HEK293 (cell line): ENCODE data around the gene CDCA8.

Experiments used
- CTCF ChIA-PET: fragments of 350-600 bp; formaldehyde crosslinking; extraction: SDS; loops from one replicate; lab custom pipeline; 2021; ENCODE audit warnings: antibody characterized with exemption; lab: Yijun Ruan, JAX
- POLR2A ChIA-PET: fragments of 300-600 bp; formaldehyde crosslinking; extraction: SDS; loops from one replicate; lab custom pipeline; 2020; ENCODE audit warnings: antibody characterized with exemption, inconsistent platforms; lab: Yijun Ruan, JAX
- H3K27ac ChIP-seq: fragments of 200-500 bp; sonication (Bioruptor generic); 2 replicates; pipeline ENCODE4 v1.5.1; 2014; ENCODE audit warnings: low read depth, low read length, control low read depth, inconsistent platforms; ENCODE audit errors: extremely low read depth
- H3K36me3 ChIP-seq, 2 experiments: fragments of 200-500 bp in 1 of 2; sonication (Bioruptor generic) in 1 of 2; 1 replicate in 1 of 2; 2 replicates in 1 of 2; pipeline ENCODE4 v1.5.1; 2014 to 2017; ENCODE audit warnings: inconsistent platforms in 2 of 2, low read length in 2 of 2; ENCODE audit not compliant: control insufficient read depth in 2 of 2, insufficient read depth in 1 of 2
- H3K4me1 ChIP-seq: fragments of 200-500 bp; sonication (Bioruptor generic); 2 replicates; pipeline ENCODE4 v1.5.1; 2014; ENCODE audit warnings: mild to moderate bottlenecking, low read length, inconsistent platforms; ENCODE audit not compliant: control insufficient read depth, insufficient read depth
- H3K4me3 ChIP-seq: 2 replicates; pipeline ENCODE4 v1.5.1; 2011; ENCODE audit warnings: low read depth, mild to moderate bottlenecking, control low read depth, low read length, moderate library complexity
- H3K9me3 ChIP-seq: fragments of 200-500 bp; sonication (Bioruptor generic); 2 replicates; pipeline ENCODE4 v1.5.1; 2014; ENCODE audit warnings: low read depth, low read length, inconsistent platforms; ENCODE audit not compliant: control insufficient read depth, insufficient read depth
- HOXC10 ChIP-seq: sonication (generic); formaldehyde crosslinking; IDR thresholded peaks from 2 replicates; pipeline ENCODE4 v1.8.1; 2023; ENCODE audit warnings: mild to moderate bottlenecking, missing genetic modification reagents
- KLF1 ChIP-seq: fragments of 450-650 bp; formaldehyde crosslinking; IDR thresholded peaks from 2 replicates; pipeline ENCODE4 v1.5.1; 2016; ENCODE audit warnings: missing biosample characterization, missing genetic modification characterization
- OSR2 ChIP-seq: fragments of 450-650 bp; formaldehyde crosslinking; IDR thresholded peaks from 2 replicates; pipeline ENCODE4 v1.5.1; 2016; ENCODE audit warnings: missing biosample characterization, missing genetic modification characterization
- SETDB1 ChIP-seq: IDR thresholded peaks from one replicate; pipeline ENCODE4 v1.6.1; 2017; ENCODE audit warnings: mild to moderate bottlenecking, low read length, moderate library complexity, mixed read lengths; ENCODE audit not compliant: insufficient read length
- ZNF138 ChIP-seq: fragments of 450-650 bp; formaldehyde crosslinking; IDR thresholded peaks from 2 replicates; pipeline ENCODE4 v1.5.1; 2016; ENCODE audit warnings: missing biosample characterization, missing genetic modification characterization, borderline replicate concordance
- ZNF169 ChIP-seq: fragments of 450-650 bp; formaldehyde crosslinking; IDR thresholded peaks from 2 replicates; pipeline ENCODE4 v1.5.1; 2016; ENCODE audit warnings: missing biosample characterization, missing genetic modification characterization
- ZNF239 ChIP-seq: fragments of 450-650 bp; formaldehyde crosslinking; IDR thresholded peaks from 2 replicates; pipeline ENCODE4 v1.5.1; 2016; ENCODE audit warnings: missing biosample characterization, missing genetic modification characterization
- ZNF292 ChIP-seq: fragments of 450-650 bp; formaldehyde crosslinking; IDR thresholded peaks from 2 replicates; pipeline ENCODE4 v1.5.1; 2016; ENCODE audit warnings: low read depth, missing biosample characterization, missing genetic modification characterization, borderline replicate concordance
- ZNF416 ChIP-seq: fragments of 450-650 bp; formaldehyde crosslinking; IDR thresholded peaks from 2 replicates; pipeline ENCODE4 v1.5.1; 2016; ENCODE audit warnings: missing biosample characterization, missing genetic modification characterization
- ZNF426 ChIP-seq: fragments of 450-650 bp; formaldehyde crosslinking; IDR thresholded peaks from 2 replicates; pipeline ENCODE4 v1.5.1; 2017; ENCODE audit warnings: missing biosample characterization, missing genetic modification characterization, mild to moderate bottlenecking, inconsistent platforms, moderate library complexity
- ZNF600 ChIP-seq: fragments of 450-650 bp; formaldehyde crosslinking; IDR thresholded peaks from 2 replicates; pipeline ENCODE4 v1.5.1; 2016; ENCODE audit warnings: missing biosample characterization, missing genetic modification characterization
- ZNF610 ChIP-seq: fragments of 450-650 bp; formaldehyde crosslinking; IDR thresholded peaks from 2 replicates; pipeline ENCODE4 v1.5.1; 2016; ENCODE audit warnings: missing biosample characterization, missing genetic modification characterization, borderline replicate concordance
- ZNF629 ChIP-seq: fragments of 450-650 bp; formaldehyde crosslinking; IDR thresholded peaks from 2 replicates; pipeline ENCODE4 v1.5.1; 2017; ENCODE audit warnings: missing biosample characterization, missing genetic modification characterization
- ZNF707 ChIP-seq: fragments of 450-650 bp; formaldehyde crosslinking; IDR thresholded peaks from 2 replicates; pipeline ENCODE4 v1.5.1; 2016; ENCODE audit warnings: missing biosample characterization, missing genetic modification characterization
- ZNF843 ChIP-seq: fragments of 450-650 bp; formaldehyde crosslinking; IDR thresholded peaks from 2 replicates; pipeline ENCODE4 v1.5.1; 2016; ENCODE audit warnings: missing biosample characterization, missing genetic modification characterization
- ZSCAN23 ChIP-seq: fragments of 450-650 bp; formaldehyde crosslinking; IDR thresholded peaks from 2 replicates; pipeline ENCODE4 v1.5.1; 2016; ENCODE audit warnings: missing biosample characterization, missing genetic modification characterization
- TF ChIP-seq, protein P1 (sequence below): fragments of 450-650 bp; formaldehyde crosslinking; IDR thresholded peaks from 2 replicates; pipeline ENCODE4 v1.5.1; 2016; ENCODE audit warnings: missing biosample characterization, missing genetic modification characterization, low read depth
- TF ChIP-seq, protein P2 (sequence below): fragments of 450-650 bp; formaldehyde crosslinking; IDR thresholded peaks from 2 replicates; pipeline ENCODE4 v1.5.1; 2017; ENCODE audit warnings: missing biosample characterization, missing genetic modification characterization
- TF ChIP-seq, protein P3 (sequence below): fragments of 450-650 bp; formaldehyde crosslinking; IDR thresholded peaks from 2 replicates; pipeline ENCODE4 v1.5.1; 2016; ENCODE audit warnings: missing biosample characterization, missing genetic modification characterization

The CDCA8 gene

DNA sequence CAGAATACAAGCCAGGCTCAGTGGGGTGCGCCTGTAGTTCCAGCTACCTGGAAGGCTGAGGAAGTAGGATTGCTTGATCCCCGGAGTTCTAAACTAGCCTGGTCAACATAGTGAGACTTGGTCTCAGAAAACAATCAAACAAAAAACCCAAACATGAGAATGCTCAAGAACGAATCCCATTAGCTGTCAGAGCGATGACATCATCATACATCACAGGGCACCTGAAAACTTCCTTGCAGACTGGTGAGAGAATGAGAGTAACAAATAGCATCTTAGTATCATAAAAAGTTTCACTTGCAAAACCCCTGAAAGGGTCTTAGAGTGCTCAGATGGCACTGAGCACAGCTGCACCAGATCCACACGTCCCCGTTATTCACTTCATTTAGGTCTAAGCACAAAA lies 21.1 kb upstream of the CDCA8 start:
- POLR2A ChIA-PET: no interaction called here
- CTCF ChIA-PET: interaction anchor here (1.0 kb wide), 1 partner anchor 11 kb away, joined by 3 read pairs; no protein-coding TSS in a partner anchor

DNA sequence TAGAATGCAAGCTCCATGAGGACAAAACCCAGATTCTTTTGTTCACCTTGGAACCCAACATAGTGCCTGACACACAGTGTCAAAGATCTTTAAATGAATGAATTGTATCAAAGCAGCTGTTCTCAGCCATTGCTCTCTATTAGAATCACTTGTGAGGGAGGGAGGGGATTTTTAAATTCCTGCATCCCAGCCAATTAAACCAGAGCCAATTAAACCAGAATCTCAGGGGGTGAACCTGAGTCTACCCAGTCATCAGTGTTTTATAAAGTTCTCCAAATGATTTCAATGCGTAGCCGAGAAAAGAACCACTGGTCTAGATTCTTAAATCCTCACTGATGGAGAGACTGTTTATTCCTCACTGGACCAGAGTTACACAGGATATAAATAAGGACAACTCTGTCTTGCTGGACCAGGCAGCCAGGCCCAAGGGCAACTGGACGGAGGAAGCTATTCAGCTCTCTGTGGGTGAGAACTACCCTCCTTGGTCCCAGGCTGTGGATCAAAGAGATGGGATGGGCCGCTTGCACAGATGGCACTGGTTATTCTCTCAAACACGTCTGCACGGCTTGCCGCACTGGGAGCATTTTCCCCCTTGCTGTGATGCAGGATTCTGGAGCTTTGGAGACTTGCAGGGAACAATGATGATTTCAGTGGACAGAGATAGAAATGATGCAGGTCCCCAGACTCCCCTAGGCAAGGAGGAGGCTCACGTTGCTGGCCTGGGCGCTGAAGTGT lies 20.0 kb upstream of the CDCA8 start:
- H3K9me3 ChIP-seq: no peaks in the 10 kb centered on the region
- ChIA-PET POLR2A (no interaction called here), CTCF (interaction anchor here (0.6 to 2.0 kb wide), 3 partner anchors 9 to 203 kb away, joined by 3 to 10 read pairs (median 3); no protein-coding TSS in a partner anchor)
- no peak overlapping the region for H3K4me3 ChIP-seq
- H3K27ac ChIP-seq: no peak overlapping the region
- TF ChIP-seq ZNF610 (tag by site-specific recombination) (no peak), ZNF843 (tag by site-specific recombination) (no peak)
- H3K36me3 ChIP-seq: no peaks in the 10 kb centered on the region
- H3K4me1 ChIP-seq: no peaks in the 10 kb centered on the region

More for the DNA sequence above, 21.1 kb upstream of the CDCA8 start:
- Histone ChIP-seq H3K27ac (no peak overlapping the region), H3K4me1 (no peaks in the 10 kb centered on the region)
- TF ChIP-seq ZNF600 (tag by site-specific recombination): no peak
- TF ChIP-seq, protein P1, sequence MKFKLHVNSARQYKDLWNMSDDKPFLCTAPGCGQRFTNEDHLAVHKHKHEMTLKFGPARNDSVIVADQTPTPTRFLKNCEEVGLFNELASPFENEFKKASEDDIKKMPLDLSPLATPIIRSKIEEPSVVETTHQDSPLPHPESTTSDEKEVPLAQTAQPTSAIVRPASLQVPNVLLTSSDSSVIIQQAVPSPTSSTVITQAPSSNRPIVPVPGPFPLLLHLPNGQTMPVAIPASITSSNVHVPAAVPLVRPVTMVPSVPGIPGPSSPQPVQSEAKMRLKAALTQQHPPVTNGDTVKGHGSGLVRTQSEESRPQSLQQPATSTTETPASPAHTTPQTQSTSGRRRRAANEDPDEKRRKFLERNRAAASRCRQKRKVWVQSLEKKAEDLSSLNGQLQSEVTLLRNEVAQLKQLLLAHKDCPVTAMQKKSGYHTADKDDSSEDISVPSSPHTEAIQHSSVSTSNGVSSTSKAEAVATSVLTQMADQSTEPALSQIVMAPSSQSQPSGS (tag by site-specific recombination): peak; percentile 93
- TF ChIP-seq ZNF629 (tag by site-specific recombination): peak; percentile 43; the same call in 1 of the 2 replicates
- no peak for TF ChIP-seq ZSCAN23 (tag by site-specific recombination)
- TF ChIP-seq, protein P2, sequence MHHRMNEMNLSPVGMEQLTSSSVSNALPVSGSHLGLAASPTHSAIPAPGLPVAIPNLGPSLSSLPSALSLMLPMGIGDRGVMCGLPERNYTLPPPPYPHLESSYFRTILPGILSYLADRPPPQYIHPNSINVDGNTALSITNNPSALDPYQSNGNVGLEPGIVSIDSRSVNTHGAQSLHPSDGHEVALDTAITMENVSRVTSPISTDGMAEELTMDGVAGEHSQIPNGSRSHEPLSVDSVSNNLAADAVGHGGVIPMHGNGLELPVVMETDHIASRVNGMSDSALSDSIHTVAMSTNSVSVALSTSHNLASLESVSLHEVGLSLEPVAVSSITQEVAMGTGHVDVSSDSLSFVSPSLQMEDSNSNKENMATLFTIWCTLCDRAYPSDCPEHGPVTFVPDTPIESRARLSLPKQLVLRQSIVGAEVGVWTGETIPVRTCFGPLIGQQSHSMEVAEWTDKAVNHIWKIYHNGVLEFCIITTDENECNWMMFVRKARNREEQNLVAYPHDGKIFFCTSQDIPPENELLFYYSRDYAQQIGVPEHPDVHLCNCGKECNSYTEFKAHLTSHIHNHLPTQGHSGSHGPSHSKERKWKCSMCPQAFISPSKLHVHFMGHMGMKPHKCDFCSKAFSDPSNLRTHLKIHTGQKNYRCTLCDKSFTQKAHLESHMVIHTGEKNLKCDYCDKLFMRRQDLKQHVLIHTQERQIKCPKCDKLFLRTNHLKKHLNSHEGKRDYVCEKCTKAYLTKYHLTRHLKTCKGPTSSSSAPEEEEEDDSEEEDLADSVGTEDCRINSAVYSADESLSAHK (tag by site-specific recombination): peak; percentile 30; the same call in 1 of the 2 replicates
- no peak for TF ChIP-seq HOXC10 (CRISPR knock-in tag)
- TF ChIP-seq, all 188 proteins: peak for 3
- H3K36me3 ChIP-seq: no peaks in the 10 kb centered on the region
- no peaks in the 10 kb centered on the region for H3K9me3 ChIP-seq
- H3K4me3 ChIP-seq: no peak overlapping the region

DNA sequence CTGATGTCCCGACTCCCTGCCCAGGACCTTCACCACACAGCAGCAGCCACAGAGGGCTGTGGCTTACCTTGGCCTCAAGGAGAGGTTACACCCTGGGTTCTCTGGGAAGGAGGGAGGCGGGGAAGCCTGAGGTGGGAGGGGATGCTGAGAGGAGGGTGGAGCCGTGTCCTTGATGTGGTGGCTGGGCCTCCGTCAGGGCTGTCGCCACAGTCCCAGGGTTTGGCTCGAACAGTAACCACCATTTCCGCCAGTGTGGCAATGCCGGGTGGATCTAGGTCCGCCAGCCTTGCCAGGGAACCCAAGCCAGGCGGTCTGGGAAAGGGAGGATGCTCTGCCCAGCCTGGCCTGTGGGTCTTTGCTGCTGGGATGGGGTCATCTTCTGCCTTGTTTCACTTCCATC lies 18.4 kb upstream of the CDCA8 start:
- Histone ChIP-seq H3K27ac (no peak overlapping the region), H3K4me3 (no peak overlapping the region), H3K4me1 (no peaks in the 10 kb centered on the region), H3K9me3 (no peaks in the 10 kb centered on the region), H3K36me3 (no peaks in the 10 kb centered on the region)
- POLR2A ChIA-PET: no interaction called here
- TF ChIP-seq KLF1 (tag by site-specific recombination): peak; percentile 71
- no peak for TF ChIP-seq ZNF239
- CTCF ChIA-PET: interaction anchor here (1.1 to 1.4 kb wide), 2 partner anchors 9 to 70 kb away, joined by 3 to 4 read pairs; no protein-coding TSS in a partner anchor

DNA sequence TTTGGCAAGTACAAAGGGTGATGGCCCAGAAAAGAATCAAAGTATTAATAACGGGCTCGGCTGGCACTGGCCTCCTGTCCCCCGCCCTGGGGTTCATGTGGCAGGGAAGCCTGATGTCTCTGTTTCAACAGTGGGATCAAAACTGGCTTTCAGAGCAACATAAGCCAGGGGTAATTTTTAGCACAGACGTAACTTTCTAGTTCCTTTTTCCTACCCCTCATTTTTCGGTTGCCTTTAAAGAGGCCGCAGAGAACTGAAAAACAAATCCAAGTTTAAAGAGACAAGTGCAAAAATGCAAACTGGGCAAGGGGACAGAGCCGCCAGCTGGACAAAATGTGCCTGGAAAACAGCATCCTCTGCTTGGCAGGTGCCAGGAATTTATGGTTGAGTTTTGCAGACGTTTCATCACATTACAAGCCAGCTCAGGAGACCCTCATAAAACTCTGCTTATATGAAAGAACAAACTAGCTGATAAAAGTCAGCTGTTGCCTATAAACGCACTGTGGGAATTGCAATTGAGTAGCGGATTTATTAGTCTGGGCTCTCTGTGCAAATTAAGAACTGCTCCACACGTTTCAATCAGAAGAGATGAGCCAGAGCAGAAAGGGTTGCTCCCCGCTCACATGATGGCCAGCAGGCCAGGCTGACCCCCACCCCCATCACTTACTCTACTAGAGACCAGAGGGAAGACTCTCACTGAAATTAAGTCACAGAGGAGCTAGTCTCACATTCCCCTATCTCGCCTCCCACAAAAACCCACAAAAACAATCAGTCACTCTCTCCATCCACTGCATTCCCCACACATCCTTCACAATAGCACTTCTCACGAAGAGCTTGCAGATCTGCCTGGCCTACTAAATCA lies 15.8 kb upstream of the CDCA8 start:
- POLR2A ChIA-PET: no interaction called here
- H3K4me3 ChIP-seq: no peak overlapping the region
- CTCF ChIA-PET: interaction anchor here (0.6 to 11.0 kb wide), 3 partner anchors 76 to 110 kb away, joined by 3 to 183 read pairs (median 4); no protein-coding TSS in a partner anchor
- H3K27ac ChIP-seq: no peak overlapping the region
- peaks cover 0 to 7% of the 10 kb centered on the region in 2 experiments; a peak in 1 of 3 replicates for H3K36me3 ChIP-seq
- no peaks in the 10 kb centered on the region for H3K9me3 ChIP-seq
- no peaks in the 10 kb centered on the region for H3K4me1 ChIP-seq
- TF ChIP-seq KLF1 (tag by site-specific recombination) (no peak), ZNF416 (tag by site-specific recombination) (no peak), ZNF138 (tag by site-specific recombination) (no peak), ZNF600 (tag by site-specific recombination) (no peak), OSR2 (peak; percentile 39; the same call in 1 of the 2 replicates), ZNF169 (tag by site-specific recombination) (no peak), ZNF707 (tag by site-specific recombination) (no peak), ZNF426 (no peak), ZNF292 (tag by site-specific recombination) (no peak), SETDB1 (no peak)
- TF ChIP-seq, protein P3, sequence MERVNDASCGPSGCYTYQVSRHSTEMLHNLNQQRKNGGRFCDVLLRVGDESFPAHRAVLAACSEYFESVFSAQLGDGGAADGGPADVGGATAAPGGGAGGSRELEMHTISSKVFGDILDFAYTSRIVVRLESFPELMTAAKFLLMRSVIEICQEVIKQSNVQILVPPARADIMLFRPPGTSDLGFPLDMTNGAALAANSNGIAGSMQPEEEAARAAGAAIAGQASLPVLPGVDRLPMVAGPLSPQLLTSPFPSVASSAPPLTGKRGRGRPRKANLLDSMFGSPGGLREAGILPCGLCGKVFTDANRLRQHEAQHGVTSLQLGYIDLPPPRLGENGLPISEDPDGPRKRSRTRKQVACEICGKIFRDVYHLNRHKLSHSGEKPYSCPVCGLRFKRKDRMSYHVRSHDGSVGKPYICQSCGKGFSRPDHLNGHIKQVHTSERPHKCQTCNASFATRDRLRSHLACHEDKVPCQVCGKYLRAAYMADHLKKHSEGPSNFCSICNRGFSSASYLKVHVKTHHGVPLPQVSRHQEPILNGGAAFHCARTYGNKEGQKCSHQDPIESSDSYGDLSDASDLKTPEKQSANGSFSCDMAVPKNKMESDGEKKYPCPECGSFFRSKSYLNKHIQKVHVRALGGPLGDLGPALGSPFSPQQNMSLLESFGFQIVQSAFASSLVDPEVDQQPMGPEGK (tag by site-specific recombination): no peak
